Osteoblast (primary cell): Measurements from ENCODE around the gene THG1L. TPM values are rescaled to one million over a fixed set of nuclear protein-coding genes. Genes with fewer than 3 reads are reported as not detected.
"Not testable (repeated sequence)": the region's sequence is repeated elsewhere in the genome, so short reads cannot be mapped to it uniquely, and the experiment has no call there.

Experiments used
- DNase-seq: peaks from one replicate; pipeline ENCODE4 v3.0.0; 2011; ENCODE audit warnings: low spot score, mixed read lengths; ENCODE audit not compliant: insufficient read length; ENCODE audit errors: missing footprints
- H2AFZ ChIP-seq: 2 replicates; pipeline ENCODE4 v1.6.0; 2011; ENCODE audit warnings: mild to moderate bottlenecking, low read length
- H3K27ac ChIP-seq: 2 replicates; pipeline ENCODE4 v1.5.1; 2011; ENCODE audit warnings: mild to moderate bottlenecking, low read depth, low read length, moderate library complexity
- H3K27me3 ChIP-seq: 2 replicates; pipeline ENCODE4 v1.6.0; 2012; ENCODE audit warnings: mild to moderate bottlenecking, control low read depth, inconsistent platforms, low read length, moderate library complexity; ENCODE audit not compliant: insufficient read depth
- H3K36me3 ChIP-seq: 2 replicates; pipeline ENCODE4 v1.5.1; 2011; ENCODE audit warnings: mild to moderate bottlenecking, low read length, control low read depth, moderate library complexity; ENCODE audit not compliant: insufficient read depth
- H3K4me1 ChIP-seq: 2 replicates; pipeline ENCODE4 v1.5.1; 2011; ENCODE audit warnings: mild to moderate bottlenecking, low read length, control low read depth, moderate library complexity; ENCODE audit not compliant: insufficient read depth
- H3K4me2 ChIP-seq: 2 replicates; pipeline ENCODE4 v1.6.0; 2011; ENCODE audit warnings: mild to moderate bottlenecking, low read length; ENCODE audit not compliant: insufficient read depth
- H3K4me3 ChIP-seq: fragments of 200-600 bp; sonication (generic); 3 replicates; pipeline ENCODE4 v1.5.1; 2012; ENCODE audit warnings: mild to moderate bottlenecking, low read length, inconsistent platforms; ENCODE audit not compliant: insufficient read depth
- H3K79me2 ChIP-seq: 2 replicates; pipeline ENCODE4 v1.6.0; 2012; ENCODE audit warnings: mild to moderate bottlenecking, low read length, control low read depth, inconsistent platforms; ENCODE audit not compliant: insufficient read depth
- H3K9me3 ChIP-seq: 2 replicates; pipeline ENCODE4 v1.5.1; 2011; ENCODE audit warnings: low read depth, low read length, control low read depth
- H4K20me1 ChIP-seq: 2 replicates; pipeline ENCODE4 v1.6.0; 2012; ENCODE audit warnings: mild to moderate bottlenecking, low read length, control low read depth; ENCODE audit not compliant: insufficient read depth
- total RNA-seq: library from RNA; depleted of rRNA; stranded (reverse); fragments of >200 nt; gene quantifications from 2 replicates; pipeline ENCODE4 v1.2.3, GENCODE V29; 2012
- TF ChIP-seq, protein P1 (sequence below): IDR thresholded peaks from 2 replicates; pipeline ENCODE4 v1.5.1; 2011; ENCODE audit warnings: mild to moderate bottlenecking, low read depth, low read length, moderate library complexity; ENCODE audit errors: extremely low read depth

The THG1L gene
- total RNA-seq, 1 donor, result 27.9 TPM

DNA sequence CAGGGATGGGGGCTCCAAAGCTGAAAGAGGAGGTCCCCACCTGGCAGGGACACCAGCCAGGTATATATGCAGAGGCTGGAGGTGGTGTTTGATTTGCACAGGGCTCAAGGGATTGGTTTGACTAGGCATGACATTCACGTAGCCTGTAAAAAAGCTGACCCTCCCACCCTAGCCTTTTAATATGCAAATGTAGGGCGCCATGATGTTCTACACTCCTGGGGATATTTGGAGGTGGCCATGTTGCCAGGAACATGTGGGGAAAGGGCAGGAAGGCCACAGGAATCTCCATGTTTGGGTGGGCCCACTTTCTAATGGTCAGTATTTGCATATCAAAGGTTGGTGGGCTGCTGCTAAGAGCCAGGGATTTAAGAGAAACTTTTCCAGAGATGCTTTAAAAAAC, 12.0 kb upstream of the THG1L start:
- no peak overlapping the region for H2AFZ ChIP-seq
- H4K20me1 ChIP-seq, result no peaks in the 10 kb centered on the region
- no peak overlapping the region for H3K4me3 ChIP-seq
- H3K27ac ChIP-seq, result no peak overlapping the region
- H3K27me3 ChIP-seq, result no peaks in the 10 kb centered on the region
- peaks cover 5% of the 10 kb centered on the region for H3K4me1 ChIP-seq
- no peaks in the 10 kb centered on the region for H3K9me3 ChIP-seq
- H3K36me3 ChIP-seq, result no peaks in the 10 kb centered on the region
- TF ChIP-seq, protein P1, sequence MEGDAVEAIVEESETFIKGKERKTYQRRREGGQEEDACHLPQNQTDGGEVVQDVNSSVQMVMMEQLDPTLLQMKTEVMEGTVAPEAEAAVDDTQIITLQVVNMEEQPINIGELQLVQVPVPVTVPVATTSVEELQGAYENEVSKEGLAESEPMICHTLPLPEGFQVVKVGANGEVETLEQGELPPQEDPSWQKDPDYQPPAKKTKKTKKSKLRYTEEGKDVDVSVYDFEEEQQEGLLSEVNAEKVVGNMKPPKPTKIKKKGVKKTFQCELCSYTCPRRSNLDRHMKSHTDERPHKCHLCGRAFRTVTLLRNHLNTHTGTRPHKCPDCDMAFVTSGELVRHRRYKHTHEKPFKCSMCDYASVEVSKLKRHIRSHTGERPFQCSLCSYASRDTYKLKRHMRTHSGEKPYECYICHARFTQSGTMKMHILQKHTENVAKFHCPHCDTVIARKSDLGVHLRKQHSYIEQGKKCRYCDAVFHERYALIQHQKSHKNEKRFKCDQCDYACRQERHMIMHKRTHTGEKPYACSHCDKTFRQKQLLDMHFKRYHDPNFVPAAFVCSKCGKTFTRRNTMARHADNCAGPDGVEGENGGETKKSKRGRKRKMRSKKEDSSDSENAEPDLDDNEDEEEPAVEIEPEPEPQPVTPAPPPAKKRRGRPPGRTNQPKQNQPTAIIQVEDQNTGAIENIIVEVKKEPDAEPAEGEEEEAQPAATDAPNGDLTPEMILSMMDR, result no peak
- H3K4me2 ChIP-seq, result no peak overlapping the region
- DNase-seq, result no peak
- H3K79me2 ChIP-seq, result no peaks in the 10 kb centered on the region

DNA sequence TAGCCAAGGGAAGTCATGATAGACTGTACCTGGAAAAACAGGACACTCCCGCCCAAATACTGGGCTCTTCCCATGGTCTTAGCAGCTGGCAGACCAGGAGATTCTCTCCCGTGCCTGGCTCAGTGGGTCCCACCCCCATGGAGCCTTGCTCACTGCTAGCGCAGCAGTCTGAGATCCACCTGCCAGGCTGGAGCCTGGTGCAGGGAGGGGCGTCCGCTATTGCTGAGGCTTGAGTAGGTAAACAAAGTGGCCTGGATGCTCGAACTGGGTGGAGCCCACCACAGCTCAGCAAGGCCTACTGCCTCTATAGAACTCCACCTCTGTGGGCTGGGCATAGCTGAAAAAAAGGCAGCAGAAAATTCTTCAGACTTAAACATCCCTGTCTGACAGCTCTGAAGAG, 10.1 kb upstream of the THG1L start:
- Histone ChIP-seq H3K4me2 (no peak overlapping the region), H3K36me3 (no peaks in the 10 kb centered on the region), H4K20me1 (no peaks in the 10 kb centered on the region), H2AFZ (no peak overlapping the region), H3K27me3 (no peaks in the 10 kb centered on the region), H3K9me3 (no peaks in the 10 kb centered on the region), H3K79me2 (no peaks in the 10 kb centered on the region), H3K27ac (no peak overlapping the region), H3K4me3 (no peak overlapping the region), H3K4me1 (peaks cover 2% of the 10 kb centered on the region)
- DNase-seq, result no peak
- TF ChIP-seq, protein P1, result no peak

DNA sequence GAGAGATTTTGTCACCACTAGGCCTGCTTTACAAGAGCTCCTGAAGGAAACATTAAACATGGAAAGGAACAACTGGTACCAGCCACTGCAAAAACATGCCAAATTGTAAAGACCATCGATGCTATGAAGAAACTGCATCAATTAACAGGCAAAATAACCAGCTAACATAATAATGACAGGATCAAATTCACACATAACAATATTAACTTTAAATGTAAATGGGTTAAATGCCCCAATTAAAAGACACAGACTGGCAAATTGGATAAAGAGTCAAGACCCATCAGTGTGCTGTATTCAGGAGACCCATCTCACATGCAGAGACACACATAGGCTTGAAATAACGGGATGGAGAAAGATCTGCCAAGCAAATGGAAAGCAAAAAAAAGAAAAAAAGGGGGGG, 8.3 kb upstream of the THG1L start:
- H3K4me1 ChIP-seq, H3K36me3 ChIP-seq, H3K27ac ChIP-seq, H3K9me3 ChIP-seq, H3K79me2 ChIP-seq, H3K4me3 ChIP-seq, DNase-seq, H2AFZ ChIP-seq, H3K4me2 ChIP-seq, H3K27me3 ChIP-seq, H4K20me1 ChIP-seq: not testable (repeated sequence)

DNA sequence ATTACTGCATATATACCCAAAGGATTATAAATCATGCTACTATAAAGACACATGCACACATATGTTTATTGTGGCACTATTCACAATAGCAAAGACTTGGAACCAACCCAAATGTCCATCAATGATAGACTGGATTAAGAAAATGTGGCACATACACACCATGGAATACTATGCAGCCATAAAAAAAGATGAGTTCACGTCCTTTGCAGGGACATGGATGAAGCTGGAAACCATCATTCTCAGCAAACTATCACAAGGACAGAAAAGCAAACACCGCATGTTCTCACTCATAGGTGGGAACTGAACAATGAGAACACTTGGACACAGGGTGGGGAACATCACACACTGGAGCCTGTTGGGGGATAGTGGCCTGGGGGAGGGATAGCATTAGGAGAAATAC, 4.6 kb upstream of the THG1L start:
- H3K27me3 ChIP-seq, H3K4me1 ChIP-seq, H3K9me3 ChIP-seq, H4K20me1 ChIP-seq, H3K4me3 ChIP-seq, H3K4me2 ChIP-seq, H3K27ac ChIP-seq, DNase-seq, H3K79me2 ChIP-seq, H2AFZ ChIP-seq, H3K36me3 ChIP-seq: not testable (repeated sequence)

DNA sequence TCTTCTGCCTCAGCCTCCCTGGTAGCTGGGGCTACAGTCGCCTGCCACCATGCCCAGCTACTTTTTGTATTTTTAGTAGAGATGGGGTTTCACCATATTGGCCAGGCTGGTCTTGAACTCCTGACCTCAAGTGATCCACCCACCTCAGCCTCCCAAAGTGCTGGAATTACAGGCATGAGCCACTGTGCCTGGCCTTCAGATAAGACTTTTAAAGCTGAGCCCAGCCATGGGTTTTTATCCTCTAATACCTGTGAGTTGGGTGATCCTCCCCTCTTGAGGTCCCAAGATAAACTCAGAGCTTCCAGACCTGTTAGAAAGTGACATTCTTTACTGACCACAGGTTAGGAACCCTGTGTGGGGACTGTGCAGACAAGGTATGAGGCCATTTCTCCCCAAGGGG, 3.4 kb upstream of the THG1L start:
- H3K27ac ChIP-seq, DNase-seq, H3K4me3 ChIP-seq, H3K9me3 ChIP-seq, H3K79me2 ChIP-seq, H3K27me3 ChIP-seq, H3K4me2 ChIP-seq, H3K36me3 ChIP-seq, H4K20me1 ChIP-seq, H2AFZ ChIP-seq: not testable (repeated sequence)
- peaks cover 10% of the 10 kb centered on the region for H3K4me1 ChIP-seq
